NCI-H1694 treated with DMSO at 0.1 percent for 48 hours (cell line): ENCODE measurements around the gene FAM227B.

Experiments
- DNase-seq: peaks from one replicate; lab custom pipeline; 2025; lab: John Stamatoyannopoulos, UW

The FAM227B gene

GRCh38 chr15:49296258-49296657, 324.4 kb downstream of the FAM227B start:
- no peak for DNase-seq

DNA sequence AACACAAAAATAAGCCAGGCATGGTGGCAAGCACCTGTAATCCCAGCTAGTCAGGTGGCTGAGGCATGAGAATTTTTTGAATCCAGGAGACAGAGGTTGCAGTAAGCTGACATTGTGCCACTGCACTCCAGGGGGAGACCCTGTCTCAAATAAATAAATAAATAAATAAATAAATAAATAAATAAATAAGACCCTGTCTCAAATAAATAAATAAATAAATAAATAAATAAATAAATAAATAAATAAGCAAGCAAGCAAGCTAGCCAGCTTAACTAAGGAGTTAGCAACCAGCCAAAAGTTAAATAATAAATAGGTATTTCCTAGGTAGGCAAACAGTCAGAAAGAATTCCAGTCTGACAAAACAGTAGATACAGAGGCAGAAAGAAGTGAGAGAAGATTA, 326.7 kb downstream of the FAM227B start:
- no peak for DNase-seq

- DNase-seq, result no peak
Observed at GRCh38 chr15:49290191-49290590, 330.4 kb downstream of the FAM227B start.

GRCh38 chr15:49288391-49288790, 332.2 kb downstream of the FAM227B start:
- no peak for DNase-seq

DNA sequence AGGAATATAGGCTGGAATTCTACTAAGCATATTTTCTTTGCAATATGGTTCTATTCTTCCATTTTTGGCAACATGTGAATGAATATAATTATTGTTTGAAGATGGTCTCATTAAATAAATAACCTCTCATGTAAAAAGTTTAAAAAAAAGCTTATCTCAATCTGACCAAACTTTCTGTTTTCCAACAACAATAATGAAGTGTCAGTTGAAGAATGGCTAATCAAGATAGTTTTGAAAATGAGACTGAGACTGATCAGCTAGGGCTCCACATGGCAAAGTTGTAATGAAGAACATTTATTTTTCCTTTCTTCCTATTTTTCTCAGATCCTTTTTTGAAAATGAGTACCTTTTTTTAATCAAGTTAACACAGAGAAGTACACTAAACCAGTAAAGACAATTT, 333.1 kb downstream of the FAM227B start:
- no peak for DNase-seq

DNA sequence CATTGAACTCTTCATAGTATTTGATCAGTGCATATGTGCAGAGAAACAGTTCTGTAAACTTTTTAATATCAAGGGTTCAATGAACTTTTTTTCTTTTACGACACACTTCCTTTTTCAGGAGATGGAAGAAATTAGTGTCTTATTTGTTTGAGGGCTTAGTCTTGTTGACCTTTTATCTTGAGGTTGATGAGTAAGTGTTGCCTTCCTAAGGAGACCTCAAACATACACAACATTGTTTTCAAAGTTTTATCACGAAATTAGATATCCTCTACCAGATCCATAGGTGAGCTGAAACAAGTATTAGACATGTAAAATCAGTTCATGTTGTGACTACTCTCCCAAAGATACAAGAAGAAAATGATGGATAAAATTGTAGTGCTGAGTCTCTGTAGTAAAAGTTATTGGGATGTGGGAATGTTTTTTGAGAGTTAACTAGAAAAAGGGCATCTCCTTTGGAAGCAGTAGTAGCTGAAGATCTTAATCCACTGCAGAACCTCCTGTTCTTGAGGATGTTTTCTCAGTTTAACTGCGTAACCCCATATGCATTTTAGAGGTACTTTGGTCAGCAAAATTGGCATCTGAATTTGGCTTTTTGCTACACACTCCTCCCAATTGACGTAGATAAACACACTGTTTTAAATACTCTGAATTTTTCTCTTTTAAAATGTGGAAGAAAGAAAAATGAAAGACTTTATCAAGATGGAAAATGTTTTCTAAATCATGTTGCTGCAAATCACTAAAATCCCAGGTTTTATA, 333.8 kb downstream of the FAM227B start:
- no peak for DNase-seq

DNA sequence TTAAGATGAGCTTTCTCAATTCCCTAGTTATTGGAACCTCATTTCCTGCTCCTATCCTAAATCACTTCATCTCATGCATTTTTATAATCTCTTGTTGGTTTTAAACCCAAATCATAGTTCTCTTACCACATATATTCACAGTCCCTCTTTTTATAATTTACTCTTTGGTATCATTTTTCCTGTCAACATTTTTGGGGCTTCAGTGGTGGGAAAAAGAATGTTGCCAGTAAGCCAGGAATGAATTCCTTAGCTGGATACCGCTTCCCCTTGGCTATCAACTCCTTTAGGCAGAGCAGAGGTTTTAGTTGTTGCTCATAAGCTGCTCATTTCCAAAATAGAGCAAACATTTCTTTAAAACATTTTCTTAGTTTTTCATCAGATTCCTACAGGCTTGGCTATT, 338.3 kb downstream of the FAM227B start:
- DNase-seq, result no peak

- DNase-seq, result no peak
Observed at GRCh38 chr15:49279521-49280456, 340.8 kb downstream of the FAM227B start.

- no peak for DNase-seq
Observed at GRCh38 chr15:49278751-49279150, 341.9 kb downstream of the FAM227B start.
